Raji (cell line): ENCODE results near the gene DMRTB1.

ENCODE experiments used
- POLR2A ChIP-seq: IDR thresholded peaks from 2 replicates; pipeline ENCODE4 v1.6.1; 2011; ENCODE audit warnings: low read depth, low read length, control low read depth; ENCODE audit not compliant: insufficient read depth

The DMRTB1 gene

DNA sequence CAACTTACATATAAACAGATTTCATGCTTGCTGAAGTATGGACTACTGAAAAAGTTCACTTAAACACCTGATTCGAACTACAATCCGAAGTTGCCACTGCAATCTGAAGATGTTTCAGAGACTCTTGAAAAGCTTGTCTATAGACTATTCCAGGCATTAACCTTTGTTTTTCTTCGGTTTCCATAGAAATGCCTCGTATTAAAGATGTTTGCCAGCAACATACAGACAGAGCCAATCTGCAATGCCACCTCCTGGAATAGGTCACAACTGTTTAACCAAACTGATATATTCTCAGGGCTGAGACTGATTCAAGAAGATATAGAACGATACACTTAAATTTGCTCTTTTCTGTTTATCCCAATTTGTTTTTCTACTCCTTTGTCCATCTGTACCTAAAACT, 28.9 kb upstream of the DMRTB1 start:
- TF ChIP-seq POLR2A: no peak

- no peak for TF ChIP-seq POLR2A
Measured at GRCh38 chr1:53430779-53431178, 28.4 kb upstream of the DMRTB1 start.

- TF ChIP-seq POLR2A: no peak
Measured at GRCh38 chr1:53431244-53431643, 28.0 kb upstream of the DMRTB1 start.

GRCh38 chr1:53431805-53432565, 27.2 kb upstream of the DMRTB1 start:
- TF ChIP-seq POLR2A: no peak

DNA sequence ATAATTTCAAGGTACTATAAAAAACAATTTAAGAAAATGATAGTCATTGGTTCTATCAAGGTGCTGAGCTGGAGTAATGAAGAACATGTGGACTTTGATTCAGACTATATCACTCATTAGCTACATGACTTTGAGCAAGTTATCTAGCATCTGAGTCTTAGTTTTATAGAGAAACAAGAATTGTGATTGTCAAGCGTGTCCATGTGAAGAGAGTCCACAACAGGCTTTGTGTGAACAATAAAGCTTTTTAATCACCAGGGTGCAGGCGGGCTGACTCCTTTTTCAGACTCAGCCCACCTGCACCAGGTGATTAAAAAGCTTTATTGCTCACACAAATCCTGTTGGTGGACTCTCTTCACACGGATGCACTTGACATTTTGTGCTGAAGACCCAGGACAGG, 26.6 kb upstream of the DMRTB1 start:
- TF ChIP-seq POLR2A: no peak

- no peak for TF ChIP-seq POLR2A
Measured at GRCh38 chr1:53435151-53435550, 24.0 kb upstream of the DMRTB1 start.

DNA sequence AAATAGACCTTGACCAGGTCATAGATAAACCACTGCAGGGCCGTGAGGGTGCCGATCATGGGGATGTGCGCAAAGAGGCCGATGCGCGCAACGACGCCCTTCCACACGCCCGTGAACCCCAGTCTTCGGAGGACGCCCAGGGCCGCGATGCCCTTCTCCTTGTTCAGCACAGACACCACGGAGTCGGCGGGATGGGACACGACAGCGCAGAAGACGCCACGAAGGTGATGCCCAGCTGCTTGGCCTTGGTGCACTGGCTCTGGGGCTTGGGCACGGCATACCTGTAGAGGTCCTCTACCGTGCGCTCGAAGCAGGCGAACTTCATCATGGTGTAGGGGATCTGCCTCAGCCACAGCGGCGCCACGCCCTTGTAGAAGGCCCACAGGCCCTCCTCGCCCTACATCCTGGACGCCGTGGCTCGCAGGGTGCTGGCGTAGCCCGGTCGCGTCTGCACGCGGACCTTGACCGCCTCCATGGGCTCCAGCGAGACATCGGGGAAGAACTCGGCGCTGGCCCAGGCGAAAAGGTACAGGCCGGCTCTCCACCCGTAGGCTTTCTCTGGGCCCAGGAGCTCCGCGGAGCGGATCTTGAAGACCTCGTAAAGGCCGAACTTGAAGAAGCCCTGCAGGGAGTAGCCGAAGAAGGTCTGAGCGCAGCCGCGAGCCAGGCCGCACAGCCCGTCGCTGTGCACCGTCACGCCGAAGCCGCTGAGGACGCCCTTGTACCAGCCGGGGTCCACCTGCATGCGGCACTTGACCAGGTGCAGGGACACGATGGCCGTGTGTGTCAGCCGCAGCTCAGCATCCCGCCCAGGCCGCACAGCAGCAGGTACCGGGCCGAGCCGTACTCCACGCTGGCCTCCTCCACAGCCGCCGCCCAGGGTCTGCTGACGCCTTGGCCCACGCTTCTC, 20.5 kb upstream of the DMRTB1 start:
- no peak for TF ChIP-seq POLR2A

DNA sequence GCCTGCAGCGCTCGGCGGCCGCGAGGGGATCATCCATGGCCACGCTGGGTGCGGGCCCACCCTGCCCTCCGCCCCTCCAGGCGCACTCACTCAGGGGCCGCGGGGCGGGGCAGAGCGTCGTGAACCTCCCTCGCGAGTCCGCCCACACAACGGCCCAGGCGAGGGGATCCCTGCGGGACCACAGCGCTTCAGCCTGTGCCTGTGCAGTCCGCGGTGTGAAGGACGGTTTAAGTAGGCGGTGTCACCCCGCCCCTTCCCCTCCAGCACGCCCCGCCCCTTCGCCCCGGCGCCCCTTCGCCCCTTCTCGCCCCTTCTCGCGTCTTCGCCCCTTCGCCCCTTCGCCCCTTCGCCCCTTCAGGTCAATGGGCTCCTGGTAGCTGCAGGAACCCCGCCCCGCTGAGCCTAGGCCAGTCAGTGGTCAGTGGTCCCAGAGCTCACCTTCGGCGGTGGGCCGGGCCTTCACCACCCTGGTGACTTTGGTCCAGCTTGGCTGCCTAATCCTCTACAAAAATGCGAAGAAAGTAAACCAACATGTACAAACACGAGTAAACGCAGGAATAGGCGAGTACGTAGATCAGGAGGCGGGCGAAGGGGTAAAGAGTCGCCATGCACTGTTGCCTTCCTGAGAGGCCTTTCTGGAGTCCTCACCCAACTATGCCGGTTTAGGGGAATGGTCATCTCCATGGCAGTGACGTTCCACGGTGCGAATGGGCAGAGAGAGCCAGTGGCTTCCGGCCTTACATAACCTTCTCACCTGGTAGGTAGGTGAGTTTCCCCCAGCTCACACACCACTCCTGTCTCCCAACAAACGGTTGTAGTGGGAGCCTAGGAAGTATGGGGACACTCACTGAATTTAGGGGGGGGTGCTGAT, 19.6 kb upstream of the DMRTB1 start:
- TF ChIP-seq POLR2A: no peak

DNA sequence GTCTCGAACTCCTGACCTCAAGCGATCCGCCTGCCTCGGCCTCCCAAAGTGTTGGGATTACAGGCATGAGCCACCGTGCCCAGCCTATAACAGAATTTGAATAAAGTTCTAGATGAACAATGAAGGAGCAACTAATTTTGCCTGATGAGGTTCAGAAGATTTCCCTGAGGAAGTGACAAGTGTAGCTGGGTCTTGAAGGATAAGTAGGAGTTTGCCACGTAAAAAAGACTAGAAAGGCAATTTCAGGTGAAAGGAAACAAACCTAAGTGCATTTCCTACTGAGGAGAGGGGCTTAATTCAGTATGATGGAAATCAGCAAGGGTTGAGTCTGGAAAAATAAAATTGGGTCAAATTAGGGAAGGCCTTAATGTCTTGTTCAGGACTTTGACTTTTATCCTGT, 18.6 kb upstream of the DMRTB1 start:
- no peak for TF ChIP-seq POLR2A

- no peak for TF ChIP-seq POLR2A
Measured at GRCh38 chr1:53442299-53442698, 16.9 kb upstream of the DMRTB1 start.

DNA sequence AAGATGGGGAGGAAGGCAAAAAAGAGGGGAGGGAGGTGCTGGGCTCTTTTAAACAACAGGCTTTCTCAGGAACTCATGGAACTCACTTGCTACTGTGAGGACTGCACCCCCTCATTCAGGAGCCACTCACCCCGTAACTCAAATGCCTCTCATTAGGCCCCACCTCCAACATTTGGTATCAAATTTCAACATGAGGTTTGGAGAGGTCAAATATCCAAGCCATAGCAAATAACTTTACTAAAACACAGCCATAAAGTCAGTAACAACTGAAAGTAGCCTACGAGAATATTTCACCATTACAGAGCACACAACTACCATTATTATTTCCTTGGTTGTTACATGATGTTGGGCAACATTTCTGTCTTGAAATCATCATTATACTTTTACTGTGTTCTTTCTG, 13.1 kb upstream of the DMRTB1 start:
- TF ChIP-seq POLR2A: no peak

DNA sequence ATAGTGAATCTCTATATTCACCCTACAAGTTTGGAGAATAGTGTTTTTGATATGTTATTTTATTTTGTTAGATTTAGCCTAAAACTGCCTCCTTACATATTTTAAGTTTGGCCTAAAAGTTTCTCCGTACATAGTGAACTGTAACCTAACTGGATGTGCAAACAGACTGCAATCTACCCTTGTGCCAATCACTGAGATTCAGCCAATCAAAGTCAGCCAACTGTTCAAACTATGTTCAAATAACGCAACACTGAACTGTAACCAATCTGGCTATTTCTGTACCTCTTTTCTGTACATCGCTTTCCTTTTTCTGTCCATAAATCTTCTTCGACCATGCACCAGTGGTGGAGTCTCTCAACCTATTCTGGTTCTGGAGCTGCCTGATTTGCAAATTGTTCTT, 11.8 kb upstream of the DMRTB1 start:
- TF ChIP-seq POLR2A: no peak

- TF ChIP-seq POLR2A: no peak
Measured at GRCh38 chr1:53448241-53448841, 10.9 kb upstream of the DMRTB1 start.

GRCh38 chr1:53449021-53449420, 10.2 kb upstream of the DMRTB1 start:
- no peak for TF ChIP-seq POLR2A

DNA sequence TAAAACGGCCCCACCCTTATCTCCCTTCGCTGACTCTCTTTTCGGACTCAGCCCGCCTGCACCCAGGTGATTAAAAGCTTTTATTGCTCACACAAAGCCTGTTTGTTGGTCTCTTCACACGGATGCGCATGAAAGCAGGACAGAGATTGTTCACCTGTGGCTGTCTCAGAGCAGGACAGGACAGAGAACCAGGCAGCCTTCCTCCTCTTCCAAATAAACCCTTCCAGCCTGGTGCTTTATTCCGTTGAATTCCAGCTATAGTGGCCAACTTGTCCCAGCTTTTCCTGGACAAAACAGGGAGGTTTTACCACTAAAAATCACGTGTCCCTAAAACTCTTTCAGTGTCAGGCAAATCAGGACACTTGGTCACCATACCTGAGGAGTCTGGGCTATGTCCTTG, 9.5 kb upstream of the DMRTB1 start:
- no peak for TF ChIP-seq POLR2A
